Sigmoid colon (tissue), 7 donors: Measurements from ENCODE around the gene SMC6. TPM values are rescaled to one million over a fixed set of nuclear protein-coding genes. Genes with fewer than 3 reads are reported as not detected.

ENCODE experiments used
- DNase-seq: peaks from one replicate; pipeline ENCODE4 v3.0.0-alpha.2; 2019
- H3K27ac ChIP-seq, 4 donors: fragments of 200-600 bp; sonication (generic); one replicate each; pipeline ENCODE4 v1.5.1; 2016 to 2019; ENCODE audit warnings: mild to moderate bottlenecking in 1 of 4
- H3K27me3 ChIP-seq, 3 donors: fragments of 200-600 bp; sonication (generic); one replicate each; pipeline ENCODE4 v1.5.1; 2019; ENCODE audit warnings: mild to moderate bottlenecking in 1 of 3
- H3K36me3 ChIP-seq, 4 donors: fragments of 200-600 bp; sonication (generic); one replicate each; pipeline ENCODE4 v1.5.1; 2016 to 2019
- H3K4me1 ChIP-seq, 4 donors: fragments of 200-600 bp; sonication (generic); one replicate each; pipeline ENCODE4 v1.5.1; 2017 to 2019
- H3K4me3 ChIP-seq, 4 donors: fragments of 200-600 bp; sonication (generic); one replicate each; pipeline ENCODE4 v1.5.1; 2017 to 2019; ENCODE audit warnings: mild to moderate bottlenecking in 2 of 4, moderate library complexity in 1 of 4
- H3K9me3 ChIP-seq, 4 donors: fragments of 200-600 bp in 3 of 4; sonication (generic) in 3 of 4; one replicate each; pipeline versions ENCODE4 v1.5.1 to v1.6.1; 2013 to 2019
- EP300 ChIP-seq, 4 donors: sonication (generic); formaldehyde crosslinking; IDR thresholded peaks; one replicate each; pipeline ENCODE4 v1.6.1; 2017; ENCODE audit warnings: antibody characterized with exemption in 4 of 4
- POLR2A ChIP-seq, 2 donors: fragments of 450-650 bp; IDR thresholded peaks; one replicate each; pipeline ENCODE4 v1.6.1; 2016; ENCODE audit warnings: antibody characterized with exemption in 2 of 2, mild to moderate bottlenecking in 2 of 2, moderate library complexity in 2 of 2
- POLR2AphosphoS5 ChIP-seq, 4 donors: sonication (generic); formaldehyde crosslinking; IDR thresholded peaks; one replicate each; pipeline ENCODE4 v1.6.1; 2017; ENCODE audit warnings: antibody characterized with exemption in 4 of 4
- WGBS, 2 donors: extraction: QIAGEN DNeasy Blood & Tissue Kit; methylation state at CpG; one replicate each; pipeline ENCODE4 v1.1.7; 2013; 5-methylcytosine and 5-hydroxymethylcytosine counted together
- intact Hi-C: fragments of 100-400 bp; cut with DNase I; formaldehyde crosslinking; loops from one replicate; pipeline ENCODE4 v1.15.1; 2023
- polyA plus RNA-seq, 3 donors: library from polyadenylated mRNA; stranded (reverse); fragments of 200-250 nt; gene quantifications; one replicate each; pipeline ENCODE4 v1.2.3, GENCODE V29; 2013
- total RNA-seq, 4 donors: library from RNA; depleted of rRNA; stranded (reverse); fragments of >200 nt; gene quantifications; one replicate each; pipeline ENCODE4 v1.1.0, GENCODE V29; 2016
- TF ChIP-seq, protein P1 (sequence below), 4 experiments: fragments of 450-650 bp in 3 of 4; fragments of 200-600 bp in 1 of 4; IDR thresholded peaks; one replicate each; pipeline ENCODE4 v1.5.1; 2016 to 2019; ENCODE audit warnings: antibody characterized with exemption in 4 of 4, mild to moderate bottlenecking in 3 of 4, moderate library complexity in 2 of 4
- donor health status: healthy with polysubstance abuse.
- donor health status: Bipolar disorder and iron deficiency.
- donor health status: healthy.

The SMC6 gene
- total and polyA plus RNA-seq, 7 donors = 6.6 to 15.8 (median 10.7) TPM

DNA sequence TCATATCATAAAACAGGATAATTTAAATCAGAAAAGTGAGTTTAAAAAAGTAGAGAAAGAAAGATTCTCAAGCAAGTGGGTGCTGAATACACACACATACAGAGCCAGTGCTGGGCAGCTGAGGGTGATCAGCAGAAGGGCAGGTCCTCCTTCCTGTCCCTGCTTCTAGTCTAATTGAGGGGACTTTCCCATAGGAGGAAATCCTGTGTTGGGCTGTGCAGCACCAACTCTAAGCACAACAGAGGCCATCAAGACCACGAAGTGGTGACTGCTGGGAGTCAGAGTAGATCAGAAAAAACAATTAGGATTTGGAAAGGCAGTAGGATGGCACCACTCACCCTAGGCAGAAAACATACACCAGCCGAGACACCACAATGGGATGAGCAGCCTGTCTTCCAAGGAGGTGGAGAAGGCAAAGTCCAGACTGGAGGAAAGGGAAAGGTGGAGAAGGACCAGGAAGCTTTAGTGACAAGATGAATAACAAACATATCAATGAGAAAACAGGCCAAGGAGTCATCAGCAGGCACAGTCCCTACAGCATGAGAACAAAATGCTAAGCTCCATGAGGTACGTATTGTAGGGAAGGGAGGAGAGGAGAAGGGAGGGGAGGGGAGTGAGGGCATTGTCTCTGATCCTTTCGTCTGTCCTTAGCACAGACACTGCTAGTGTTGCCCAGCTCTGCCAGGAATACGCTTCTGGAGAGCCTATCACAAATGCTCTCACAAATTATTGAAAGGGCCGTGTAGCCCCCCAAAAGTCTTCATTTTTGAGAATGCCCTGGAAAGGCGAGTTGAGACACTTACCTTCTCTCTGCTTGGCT, 45.9 kb upstream of the SMC6 start:
- TF ChIP-seq EP300 (IDR thresholded peaks at IDR 0.05) (no peak), POLR2AphosphoS5 (IDR thresholded peaks at IDR 0.05) (no peak), POLR2A (IDR thresholded peaks at IDR 0.05) (no peak)
- TF ChIP-seq, protein P1, sequence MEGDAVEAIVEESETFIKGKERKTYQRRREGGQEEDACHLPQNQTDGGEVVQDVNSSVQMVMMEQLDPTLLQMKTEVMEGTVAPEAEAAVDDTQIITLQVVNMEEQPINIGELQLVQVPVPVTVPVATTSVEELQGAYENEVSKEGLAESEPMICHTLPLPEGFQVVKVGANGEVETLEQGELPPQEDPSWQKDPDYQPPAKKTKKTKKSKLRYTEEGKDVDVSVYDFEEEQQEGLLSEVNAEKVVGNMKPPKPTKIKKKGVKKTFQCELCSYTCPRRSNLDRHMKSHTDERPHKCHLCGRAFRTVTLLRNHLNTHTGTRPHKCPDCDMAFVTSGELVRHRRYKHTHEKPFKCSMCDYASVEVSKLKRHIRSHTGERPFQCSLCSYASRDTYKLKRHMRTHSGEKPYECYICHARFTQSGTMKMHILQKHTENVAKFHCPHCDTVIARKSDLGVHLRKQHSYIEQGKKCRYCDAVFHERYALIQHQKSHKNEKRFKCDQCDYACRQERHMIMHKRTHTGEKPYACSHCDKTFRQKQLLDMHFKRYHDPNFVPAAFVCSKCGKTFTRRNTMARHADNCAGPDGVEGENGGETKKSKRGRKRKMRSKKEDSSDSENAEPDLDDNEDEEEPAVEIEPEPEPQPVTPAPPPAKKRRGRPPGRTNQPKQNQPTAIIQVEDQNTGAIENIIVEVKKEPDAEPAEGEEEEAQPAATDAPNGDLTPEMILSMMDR (IDR thresholded peaks at IDR 0.05) = no peak
- Histone ChIP-seq H3K27ac (no peak overlapping the region), H3K4me3 (no peak overlapping the region), H3K9me3 (no peaks in the 10 kb centered on the region), H3K27me3 (no peaks in the 10 kb centered on the region), H3K4me1 (no peaks in the 10 kb centered on the region), H3K36me3 (no peaks in the 10 kb centered on the region)
- no peak for DNase-seq
- WGBS, 2 donors = 57 to 74% methylated on average over 7 of the region's 7 CpGs
- intact Hi-C loops = no loop called here

DNA sequence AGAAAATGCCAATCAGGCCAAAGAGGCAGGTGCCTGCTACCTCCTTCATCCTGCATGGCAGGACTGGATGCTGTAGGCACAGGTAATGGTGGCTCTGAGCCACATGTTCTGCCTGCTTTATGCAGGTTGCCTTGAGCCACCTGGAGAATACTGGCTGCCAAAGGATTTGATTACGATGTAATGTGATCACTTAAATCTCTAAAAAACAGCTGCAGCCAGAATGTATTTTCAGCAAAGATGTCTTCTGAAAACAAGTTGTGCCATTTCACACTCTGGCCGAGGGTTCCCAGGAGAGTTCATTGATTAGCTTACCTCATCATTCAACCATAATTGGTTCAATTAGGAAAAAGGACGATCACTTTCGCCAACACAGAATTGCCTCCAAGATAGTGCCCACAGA, 44.7 kb upstream of the SMC6 start:
- Histone ChIP-seq H3K27ac (no peak overlapping the region), H3K36me3 (no peaks in the 10 kb centered on the region), H3K27me3 (no peaks in the 10 kb centered on the region), H3K4me1 (no peaks in the 10 kb centered on the region), H3K9me3 (no peaks in the 10 kb centered on the region), H3K4me3 (no peak overlapping the region)
- intact Hi-C loops = no loop called here
- no peak for TF ChIP-seq EP300 (IDR thresholded peaks at IDR 0.05)
- TF ChIP-seq POLR2AphosphoS5 (IDR thresholded peaks at IDR 0.05) = no peak
- TF ChIP-seq POLR2A (IDR thresholded peaks at IDR 0.05) = no peak
- TF ChIP-seq, protein P1 (IDR thresholded peaks at IDR 0.05) = no peak
- no peak for DNase-seq
- 91 to 93% methylated on average over 4 of the region's 4 CpGs for WGBS, 2 donors

DNA sequence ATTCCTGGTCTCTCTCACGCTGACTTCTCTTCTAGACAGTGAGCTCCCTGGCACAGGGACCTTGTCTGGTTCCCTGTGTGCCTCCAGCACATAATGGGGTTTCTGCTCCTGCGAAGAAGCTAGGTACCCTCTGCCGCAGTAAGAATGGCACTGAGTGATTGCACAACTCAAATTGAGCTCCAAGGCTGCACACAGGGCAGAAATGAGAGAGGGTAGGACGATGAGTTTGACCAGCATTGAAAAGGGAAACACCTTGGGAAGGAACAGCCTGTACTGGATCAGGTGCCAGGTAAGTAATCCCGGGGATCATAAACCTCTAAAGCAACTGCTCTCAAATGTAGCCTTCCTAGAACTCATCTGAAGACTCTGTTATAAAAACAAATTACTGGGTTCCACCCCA, 41.7 kb upstream of the SMC6 start:
- no peak for DNase-seq
- Histone ChIP-seq H3K4me1 (peaks cover 0 to 4% (median 2%) of the 10 kb centered on the region in 4 donors), H3K4me3 (no peak overlapping the region), H3K9me3 (no peaks in the 10 kb centered on the region), H3K27ac (no peak overlapping the region), H3K36me3 (no peaks in the 10 kb centered on the region), H3K27me3 (no peaks in the 10 kb centered on the region)
- 27 to 77% methylated on average over 5 of the region's 5 CpGs for WGBS, 2 donors
- TF ChIP-seq, protein P1 (IDR thresholded peaks at IDR 0.05) = no peak
- TF ChIP-seq POLR2AphosphoS5 (IDR thresholded peaks at IDR 0.05) = no peak
- no peak for TF ChIP-seq EP300 (IDR thresholded peaks at IDR 0.05)
- no peak for TF ChIP-seq POLR2A (IDR thresholded peaks at IDR 0.05)
- intact Hi-C loops = no loop called here

DNA sequence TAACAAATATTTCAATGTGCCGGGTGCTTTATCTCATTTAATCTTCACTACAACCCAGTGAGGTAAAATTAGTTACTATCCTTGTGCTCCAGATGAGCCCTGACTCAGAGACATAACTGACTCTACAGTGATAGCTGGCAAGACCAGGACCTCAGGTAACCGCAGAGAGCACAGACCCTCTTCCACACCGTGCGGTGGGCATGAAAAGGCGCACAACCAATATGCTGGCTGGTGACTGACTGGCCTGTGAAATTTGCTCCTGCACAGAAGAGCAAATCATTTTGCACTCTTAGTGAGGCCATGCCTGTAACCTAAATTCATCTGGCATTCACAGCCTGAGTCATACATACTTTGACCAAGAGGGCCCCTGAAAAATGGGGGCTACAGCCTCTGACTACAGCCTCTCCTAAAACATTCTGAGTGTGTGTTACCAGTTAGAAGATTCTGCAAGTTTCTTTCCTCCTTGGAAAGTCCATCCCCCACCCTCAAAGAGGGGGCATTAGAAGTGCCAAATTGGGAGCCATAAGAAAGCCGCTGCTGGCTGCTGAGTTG, 40.3 kb upstream of the SMC6 start:
- Histone ChIP-seq H3K4me1 (peaks cover 0 to 4% (median 2%) of the 10 kb centered on the region in 4 donors), H3K9me3 (no peaks in the 10 kb centered on the region), H3K36me3 (no peaks in the 10 kb centered on the region), H3K27ac (no peak overlapping the region), H3K27me3 (no peaks in the 10 kb centered on the region), H3K4me3 (no peak overlapping the region)
- no peak for TF ChIP-seq EP300 (IDR thresholded peaks at IDR 0.05)
- TF ChIP-seq POLR2AphosphoS5 (IDR thresholded peaks at IDR 0.05) = no peak
- TF ChIP-seq POLR2A (IDR thresholded peaks at IDR 0.05) = no peak
- TF ChIP-seq, protein P1 (IDR thresholded peaks at IDR 0.05) = no peak
- WGBS, 2 donors = 81 to 90% methylated on average over 6 of the region's 6 CpGs
- intact Hi-C loops = no loop called here
- no peak for DNase-seq
